GM23248 (cell line): ENCODE measurements around the gene IGF1R.

Source experiments
- EZH2 ChIP-seq: fragments of 200-600 bp; sonication (generic); IDR thresholded peaks from 2 replicates; pipeline ENCODE4 v1.6.1; 2018; ENCODE audit warnings: antibody characterized with exemption, mild to moderate bottlenecking; ENCODE audit not compliant: insufficient read depth, poor library complexity, severe bottlenecking
- EZH2phosphoT487 ChIP-seq: fragments of 200-600 bp; sonication (generic); IDR thresholded peaks from 2 replicates; pipeline ENCODE4 v1.6.1; 2018; ENCODE audit warnings: antibody characterized with exemption, moderate library complexity, mild to moderate bottlenecking, low read depth; ENCODE audit not compliant: insufficient read depth

DNA sequence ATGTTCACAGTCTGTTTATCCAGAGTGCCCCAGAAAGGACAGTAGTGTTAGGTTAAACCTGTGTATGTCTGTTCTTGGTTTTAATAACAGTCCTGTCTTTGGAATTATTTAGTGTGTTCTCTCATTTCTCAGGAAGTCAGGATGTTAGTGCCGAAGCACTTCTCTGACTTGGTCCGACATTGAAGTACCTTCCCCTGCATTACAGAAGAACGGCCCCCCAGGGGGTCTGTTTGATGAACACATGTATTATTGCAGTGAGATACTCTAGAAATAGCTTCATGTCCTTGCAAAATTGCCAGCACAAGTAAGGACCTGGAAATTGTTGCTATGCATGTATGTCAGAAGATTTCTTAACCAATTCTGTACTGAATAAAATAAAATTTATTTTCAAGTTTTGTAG is 110.9 kb downstream of the IGF1R start:
- TF ChIP-seq EZH2 (no peak), EZH2phosphoT487 (no peak)
